ENCODE data around the gene CCDC85C.

The CCDC85C gene

GRCh38 chr14:99573000-99573330 is 31.0 kb downstream of the CCDC85C start:
- peaks cover 50% of the 10 kb centered on the region for H3K4me1 ChIP-seq (ENCODE audit: low read length)
- peak overlapping the region; percentile 13; the same call in 1 of the 2 replicates for H3K9ac ChIP-seq (ENCODE audit: low read length)
- no peaks in the 10 kb centered on the region for H3K9me3 ChIP-seq (ENCODE audit: insufficient read depth, low read length)
- H4K20me1 ChIP-seq (ENCODE audit: insufficient read depth, low read length), result no peaks in the 10 kb centered on the region
- H3K27ac ChIP-seq (ENCODE audit: low read length), result peak overlapping the region; percentile 19; the same call in 1 of the 2 replicates
- TF ChIP-seq, protein P1, sequence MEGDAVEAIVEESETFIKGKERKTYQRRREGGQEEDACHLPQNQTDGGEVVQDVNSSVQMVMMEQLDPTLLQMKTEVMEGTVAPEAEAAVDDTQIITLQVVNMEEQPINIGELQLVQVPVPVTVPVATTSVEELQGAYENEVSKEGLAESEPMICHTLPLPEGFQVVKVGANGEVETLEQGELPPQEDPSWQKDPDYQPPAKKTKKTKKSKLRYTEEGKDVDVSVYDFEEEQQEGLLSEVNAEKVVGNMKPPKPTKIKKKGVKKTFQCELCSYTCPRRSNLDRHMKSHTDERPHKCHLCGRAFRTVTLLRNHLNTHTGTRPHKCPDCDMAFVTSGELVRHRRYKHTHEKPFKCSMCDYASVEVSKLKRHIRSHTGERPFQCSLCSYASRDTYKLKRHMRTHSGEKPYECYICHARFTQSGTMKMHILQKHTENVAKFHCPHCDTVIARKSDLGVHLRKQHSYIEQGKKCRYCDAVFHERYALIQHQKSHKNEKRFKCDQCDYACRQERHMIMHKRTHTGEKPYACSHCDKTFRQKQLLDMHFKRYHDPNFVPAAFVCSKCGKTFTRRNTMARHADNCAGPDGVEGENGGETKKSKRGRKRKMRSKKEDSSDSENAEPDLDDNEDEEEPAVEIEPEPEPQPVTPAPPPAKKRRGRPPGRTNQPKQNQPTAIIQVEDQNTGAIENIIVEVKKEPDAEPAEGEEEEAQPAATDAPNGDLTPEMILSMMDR (IDR thresholded peaks at IDR 0.05; ENCODE audit: low read depth, low read length), result no peak
- no peak for TF ChIP-seq EZH2phosphoT487 (IDR thresholded peaks at IDR 0.05; ENCODE audit: low read depth)
- no peaks in the 10 kb centered on the region for H3K79me2 ChIP-seq (ENCODE audit: low read length)
- H3K4me3 ChIP-seq (ENCODE audit: low read length), result peak overlapping the region; percentile 47
- no peak overlapping the region; the same call in 1 of the 2 replicates for H2AFZ ChIP-seq (ENCODE audit: low read depth, low read length)
- no peaks in the 10 kb centered on the region for H3K36me3 ChIP-seq (replicated peaks; ENCODE audit: low read depth, low read length)
- 0 out of 2 replicates have a peak, but pooled peaks cover 3% of the 10 kb centered on the region for H3K27me3 ChIP-seq (ENCODE audit: low read depth, low read length)
- peak overlapping the region; percentile 72 for H3K4me2 ChIP-seq (ENCODE audit: low read length)

DNA sequence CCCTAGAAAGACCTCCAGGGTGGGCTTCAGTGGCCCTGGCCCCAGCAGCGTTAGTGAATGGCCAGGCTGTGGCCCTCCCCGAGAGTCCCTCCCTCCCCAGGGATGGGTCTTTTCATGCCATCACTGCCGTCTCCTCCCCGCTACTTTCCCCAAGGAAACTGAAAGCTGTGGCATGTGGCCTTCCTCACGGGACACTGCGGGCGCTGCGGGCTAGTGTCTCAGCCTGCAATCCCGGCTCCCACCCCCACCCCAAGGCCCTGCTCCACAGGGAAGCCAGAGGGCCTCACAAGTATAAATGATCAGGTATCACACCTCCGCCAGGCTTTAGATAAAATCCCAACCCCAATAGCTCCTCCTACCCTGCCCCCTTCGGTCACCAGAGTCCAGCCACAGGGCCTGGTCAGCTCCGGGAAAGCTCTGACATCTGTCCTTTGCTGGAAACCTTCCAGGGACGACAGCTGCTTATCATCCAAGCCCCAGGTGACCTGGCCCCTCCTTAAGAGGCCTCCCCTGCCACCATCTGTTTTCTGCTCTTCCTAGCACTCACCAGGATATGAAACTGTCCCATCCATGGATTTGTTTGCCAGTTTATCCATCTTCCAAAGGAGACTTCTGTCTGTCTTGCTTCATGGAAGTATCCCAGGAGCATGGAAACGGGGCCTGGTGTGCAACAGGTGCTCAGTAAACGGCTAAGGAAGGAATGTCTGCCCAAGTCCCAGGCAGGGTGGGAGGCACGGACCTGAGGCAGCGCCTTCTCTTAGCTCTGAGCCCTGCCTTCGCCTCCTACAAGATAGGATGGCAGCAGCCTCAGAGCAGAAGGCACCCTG is 31.6 kb downstream of the CCDC85C start:
- Histone ChIP-seq H3K4me1 (ENCODE audit: low read length) (peaks cover 55% of the 10 kb centered on the region), H2AFZ (ENCODE audit: low read depth, low read length) (no peak overlapping the region), H3K4me3 (ENCODE audit: low read length) (peak overlapping the region; percentile 47), H3K79me2 (ENCODE audit: low read length) (no peaks in the 10 kb centered on the region), H4K20me1 (ENCODE audit: insufficient read depth, low read length) (no peaks in the 10 kb centered on the region), H3K36me3 (replicated peaks; ENCODE audit: low read depth, low read length) (no peaks in the 10 kb centered on the region), H3K27ac (ENCODE audit: low read length) (peak overlapping the region; percentile 19; the same call in 1 of the 2 replicates), H3K4me2 (ENCODE audit: low read length) (peak overlapping the region; percentile 72), H3K9me3 (ENCODE audit: insufficient read depth, low read length) (no peaks in the 10 kb centered on the region), H3K9ac (ENCODE audit: low read length) (peak overlapping the region; percentile 13; the same call in 1 of the 2 replicates), H3K27me3 (ENCODE audit: low read depth, low read length) (0 out of 2 replicates have a peak, but pooled peaks cover 3% of the 10 kb centered on the region)
- TF ChIP-seq, protein P1 (IDR thresholded peaks at IDR 0.05; ENCODE audit: low read depth, low read length), result no peak
- TF ChIP-seq EZH2phosphoT487 (IDR thresholded peaks at IDR 0.05; ENCODE audit: low read depth), result no peak

DNA sequence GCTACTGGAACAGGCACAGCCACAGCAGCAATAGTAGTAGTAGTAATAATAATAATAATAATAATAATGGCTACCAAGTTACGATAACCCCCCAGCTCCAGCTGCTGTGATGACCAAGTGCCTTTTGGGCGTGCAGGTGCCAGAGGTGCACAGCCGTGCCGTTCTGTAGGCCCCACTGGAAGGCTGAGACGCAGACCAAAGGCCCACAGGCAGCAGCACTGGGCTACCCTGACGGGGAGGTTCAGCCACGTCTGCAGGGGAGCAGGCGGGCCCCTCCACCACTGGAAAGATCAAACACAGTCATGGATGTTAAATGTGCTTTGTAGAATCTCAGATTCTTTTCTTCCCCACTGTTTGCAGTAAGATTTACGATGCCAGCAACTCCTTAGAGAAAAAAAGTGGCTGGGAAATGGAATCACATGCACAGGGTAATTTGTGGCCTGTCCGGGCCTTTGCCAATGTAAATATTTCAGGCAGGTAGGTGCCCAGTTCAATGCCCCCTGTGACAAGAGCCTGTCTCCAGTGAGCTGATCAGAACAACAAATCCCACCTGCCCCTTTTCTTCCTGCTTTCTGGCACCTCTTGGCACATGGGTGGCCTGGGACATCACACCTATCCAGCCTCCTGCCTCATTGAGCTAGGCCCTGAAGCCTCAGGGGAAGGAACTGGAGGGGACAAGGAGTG is 32.6 kb downstream of the CCDC85C start:
- Histone ChIP-seq H4K20me1 (ENCODE audit: insufficient read depth, low read length) (no peaks in the 10 kb centered on the region), H3K9me3 (ENCODE audit: insufficient read depth, low read length) (no peaks in the 10 kb centered on the region), H3K4me1 (ENCODE audit: low read length) (peaks cover 55% of the 10 kb centered on the region), H2AFZ (ENCODE audit: low read depth, low read length) (no peak overlapping the region), H3K36me3 (replicated peaks; ENCODE audit: low read depth, low read length) (no peaks in the 10 kb centered on the region), H3K27ac (ENCODE audit: low read length) (no peak overlapping the region), H3K79me2 (ENCODE audit: low read length) (no peaks in the 10 kb centered on the region), H3K4me2 (ENCODE audit: low read length) (no peak overlapping the region), H3K4me3 (ENCODE audit: low read length) (no peak overlapping the region), H3K27me3 (ENCODE audit: low read depth, low read length) (0 out of 2 replicates have a peak, but pooled peaks cover 3% of the 10 kb centered on the region), H3K9ac (ENCODE audit: low read length) (no peak overlapping the region)
- TF ChIP-seq EZH2phosphoT487 (IDR thresholded peaks at IDR 0.05; ENCODE audit: low read depth), result no peak
- TF ChIP-seq, protein P1 (IDR thresholded peaks at IDR 0.05; ENCODE audit: low read depth, low read length), result no peak
